A549 (cell line): ENCODE results near the gene MEA1. TPM values are rescaled to one million over a fixed set of nuclear protein-coding genes. Genes with fewer than 3 reads are reported as not detected.

Source experiments
- ATAC-seq, 2 experiments: fragments of 200-7000 bp in 1 of 2; fragments of >200 bp in 1 of 2; cut with Nextera tagmentation in 1 of 2; cut with Tn5 transposase in 1 of 2; 3 replicates each; pipeline versions ENCODE4 v1.8.0 to v1.9.1; 2018 to 2020; ENCODE audit warnings: mild to moderate bottlenecking in 1 of 2, moderate library complexity in 1 of 2
- CTCF ChIA-PET: fragments of 300-600 bp; sonication (Branson Sonifier 250); formaldehyde crosslinking; extraction: SDS; loops from one replicate; lab custom pipeline; 2021; ENCODE audit warnings: antibody characterized with exemption, inconsistent platforms; lab: Yijun Ruan, JAX
- POLR2A ChIA-PET: fragments of 350-600 bp; formaldehyde crosslinking; extraction: SDS; loops from one replicate; lab custom pipeline; 2021; ENCODE audit warnings: antibody characterized with exemption, inconsistent platforms; lab: Yijun Ruan, JAX
- DNase-seq, 2 experiments: peaks; one replicate each; pipeline versions ENCODE4 v3.0.0 to v3.0.0-alpha.2; 2011 to 2016; ENCODE audit warnings: low read depth in 1 of 2, low spot score in 1 of 2
- FAIRE-seq: peaks from 2 replicates; lab custom pipeline; 2011; peaks lifted over from hg19 to GRCh38; lab: Jason Lieb, UNC
- H3K27ac ChIP-seq, 2 experiments: fragments of >200 bp; sonication (Bioruptor Twin); formaldehyde crosslinking; 3 replicates each; pipeline ENCODE4 v1.5.1; 2016 to 2017
- H3K4me1 ChIP-seq: fragments of >200 bp; sonication (Bioruptor Twin); formaldehyde crosslinking; 3 replicates; pipeline ENCODE4 v1.6.1; 2016
- H3K4me2 ChIP-seq: fragments of >200 bp; sonication (Bioruptor Twin); formaldehyde crosslinking; 3 replicates; pipeline ENCODE4 v1.6.1; 2016
- H3K4me3 ChIP-seq: fragments of >200 bp; sonication (Bioruptor Twin); formaldehyde crosslinking; 3 replicates; pipeline ENCODE4 v1.5.1; 2016
- H3K9me3 ChIP-seq: fragments of >200 bp; sonication (Bioruptor Twin); formaldehyde crosslinking; 3 replicates; pipeline ENCODE4 v1.6.1; 2016
- CBX2 ChIP-seq: fragments of 200-600 bp; sonication (generic); IDR thresholded peaks from 2 replicates; pipeline ENCODE4 v1.6.1; 2016; ENCODE audit warnings: low read depth, mild to moderate bottlenecking, borderline replicate concordance
- CBX8 ChIP-seq: fragments of 200-600 bp; sonication (generic); IDR thresholded peaks from 2 replicates; pipeline ENCODE4 v1.6.1; 2016
- CHD2 ChIP-seq: fragments of 150-350 bp; IDR thresholded peaks from 2 replicates; pipeline ENCODE4 v1.6.1; 2014; ENCODE audit warnings: low read length; ENCODE audit not compliant: partially characterized antibody
- E2F6 ChIP-seq: IDR thresholded peaks from 2 replicates; pipeline ENCODE4 v1.6.1; 2012; ENCODE audit warnings: low read depth, borderline replicate concordance
- FOSB ChIP-seq: fragments of 250-450 bp; sonication (Bioruptor Pico); IDR thresholded peaks from 2 replicates; pipeline ENCODE4 v1.5.0; 2020; ENCODE audit warnings: mild to moderate bottlenecking, moderate library complexity
- FOXS1 ChIP-seq: fragments of 250-450 bp; sonication (Bioruptor Pico); IDR thresholded peaks from 2 replicates; pipeline ENCODE4 v1.5.0; 2020; ENCODE audit warnings: mild to moderate bottlenecking, moderate library complexity
- HDAC2 ChIP-seq: fragments of 200-600 bp; sonication (generic); IDR thresholded peaks from 2 replicates; pipeline ENCODE4 v1.6.1; 2016
- HOXB5 ChIP-seq: fragments of 250-450 bp; sonication (Bioruptor Pico); IDR thresholded peaks from 2 replicates; pipeline ENCODE4 v1.5.0; 2020; ENCODE audit warnings: mild to moderate bottlenecking, moderate library complexity
- JUNB ChIP-seq: fragments of >200 bp; sonication (Bioruptor Twin); formaldehyde crosslinking; IDR thresholded peaks from 2 replicates; pipeline ENCODE4 v1.6.1; 2016
- KDM5A ChIP-seq: fragments of 200-600 bp; sonication (generic); IDR thresholded peaks from 2 replicates; pipeline ENCODE4 v1.6.1; 2016; ENCODE audit warnings: antibody characterized with exemption, mild to moderate bottlenecking
- MAFK ChIP-seq: fragments of 450-650 bp; IDR thresholded peaks from 2 replicates; pipeline ENCODE4 v1.6.1; 2014; ENCODE audit not compliant: partially characterized antibody
- MYC ChIP-seq: IDR thresholded peaks from 2 replicates; pipeline ENCODE4 v1.6.1; 2012; ENCODE audit warnings: mild to moderate bottlenecking, inconsistent platforms, low read length, improper control_type of control experiment, borderline replicate concordance
- NFE2L2 ChIP-seq: fragments of 150-350 bp; conservative IDR thresholded peaks from 2 replicates; pipeline ENCODE4 v1.6.1; 2014; ENCODE audit warnings: low read length
- NPAS2 ChIP-seq: fragments of 250-450 bp; sonication (Bioruptor Pico); IDR thresholded peaks from 2 replicates; pipeline ENCODE4 v1.8.0; 2022; ENCODE audit warnings: mild to moderate bottlenecking, moderate library complexity, borderline replicate concordance
- NR3C1 ChIP-seq: fragments of >200 bp; sonication (Bioruptor Twin); formaldehyde crosslinking; IDR thresholded peaks from 3 replicates; pipeline ENCODE4 v1.6.1; 2017
- POLR2A ChIP-seq: IDR thresholded peaks from 2 replicates; pipeline ENCODE4 v1.6.1; 2012; ENCODE audit warnings: mild to moderate bottlenecking, low read length
- POLR2AphosphoS2 ChIP-seq: conservative IDR thresholded peaks from 2 replicates; pipeline ENCODE4 v1.6.1; 2012; ENCODE audit warnings: low read length, improper control_type of control experiment, inconsistent platforms
- REST ChIP-seq: fragments of 200-600 bp; sonication (generic); IDR thresholded peaks from 2 replicates; pipeline ENCODE4 v1.6.1; 2016; ENCODE audit warnings: antibody characterized with exemption, mild to moderate bottlenecking, moderate library complexity
- RFX5 ChIP-seq: fragments of 450-650 bp; IDR thresholded peaks from 2 replicates; pipeline ENCODE4 v1.7.1; 2014; ENCODE audit warnings: antibody characterized with exemption, mild to moderate bottlenecking, moderate library complexity
- RNF2 ChIP-seq: fragments of 200-600 bp; sonication (generic); IDR thresholded peaks from 2 replicates; pipeline ENCODE4 v1.6.1; 2016; ENCODE audit warnings: low read depth, mild to moderate bottlenecking, antibody characterized with exemption, moderate library complexity, borderline replicate concordance
- SMC3 ChIP-seq: fragments of >200 bp; sonication (Bioruptor Twin); formaldehyde crosslinking; IDR thresholded peaks from 3 replicates; pipeline ENCODE4 v1.6.1; 2018; ENCODE audit warnings: inconsistent platforms
- SREBF2 ChIP-seq: fragments of 450-650 bp; IDR thresholded peaks from 2 replicates; pipeline ENCODE4 v1.6.1; 2014; ENCODE audit warnings: mild to moderate bottlenecking, moderate library complexity
- ZNF302 ChIP-seq: fragments of 250-450 bp; sonication (Bioruptor Pico); IDR thresholded peaks from 2 replicates; pipeline ENCODE4 v1.9.0; 2021; ENCODE audit warnings: inconsistent platforms, mild to moderate bottlenecking, moderate library complexity
- ZSCAN20 ChIP-seq: fragments of 250-450 bp; sonication (Bioruptor Pico); IDR thresholded peaks from 2 replicates; pipeline ENCODE4 v1.8.0; 2022; ENCODE audit warnings: mild to moderate bottlenecking, moderate library complexity
- WGBS: methylation state at CpG from one replicate; pipeline ENCODE4 v1.1.6; 2017; ENCODE audit errors: missing lambda C conversion rate; 5-methylcytosine and 5-hydroxymethylcytosine counted together
- polyA plus RNA-seq, 4 experiments: library from polyadenylated mRNA; depleted of rRNA in 3 of 4; stranded (reverse); fragments of >200 nt; fragmentation: RNase III in 1 of 4; extraction: RNeasy Plus Mini Kit Qiagen cat#74134 plus additional on column Dnase treatment in 1 of 4; gene quantifications; 2 replicates in 3 of 4; 3 replicates in 1 of 4; pipeline ENCODE4 v1.2.3, GENCODE V29; 2011 to 2017
- TF ChIP-seq, protein P1 (sequence below): fragments of 150-350 bp; IDR thresholded peaks from 2 replicates; pipeline ENCODE4 v1.6.1; 2014; ENCODE audit warnings: low read depth, mild to moderate bottlenecking, low read length
- TF ChIP-seq, protein P2 (sequence below): IDR thresholded peaks from 2 replicates; pipeline ENCODE4 v1.6.1; 2012
- TF ChIP-seq, protein P3 (sequence below): fragments of >200 bp; sonication (Bioruptor Twin); formaldehyde crosslinking; IDR thresholded peaks from 3 replicates; pipeline ENCODE4 v1.6.1; 2016

The MEA1 gene
- polyA plus RNA-seq, 2 of the 4 experiments (the other 2 are of a cell fraction) = 58.6 to 94.3 TPM

GRCh38 chr6:43029120-43029519 is 15.4 kb upstream of the MEA1 start:
- WGBS = 96% methylated on average over 9 of the region's 9 CpGs
- TF ChIP-seq FOSB (CRISPR knock-in tag) = no peak
- TF ChIP-seq, protein P1, sequence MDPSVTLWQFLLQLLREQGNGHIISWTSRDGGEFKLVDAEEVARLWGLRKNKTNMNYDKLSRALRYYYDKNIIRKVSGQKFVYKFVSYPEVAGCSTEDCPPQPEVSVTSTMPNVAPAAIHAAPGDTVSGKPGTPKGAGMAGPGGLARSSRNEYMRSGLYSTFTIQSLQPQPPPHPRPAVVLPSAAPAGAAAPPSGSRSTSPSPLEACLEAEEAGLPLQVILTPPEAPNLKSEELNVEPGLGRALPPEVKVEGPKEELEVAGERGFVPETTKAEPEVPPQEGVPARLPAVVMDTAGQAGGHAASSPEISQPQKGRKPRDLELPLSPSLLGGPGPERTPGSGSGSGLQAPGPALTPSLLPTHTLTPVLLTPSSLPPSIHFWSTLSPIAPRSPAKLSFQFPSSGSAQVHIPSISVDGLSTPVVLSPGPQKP = no peak
- no peak for TF ChIP-seq POLR2AphosphoS2
- no peak for TF ChIP-seq CBX8
- no peak for TF ChIP-seq ZSCAN20 (CRISPR knock-in tag)
- TF ChIP-seq NR3C1 = no peak
- no peak for TF ChIP-seq HDAC2
- no peak for TF ChIP-seq CHD2
- TF ChIP-seq, protein P2, sequence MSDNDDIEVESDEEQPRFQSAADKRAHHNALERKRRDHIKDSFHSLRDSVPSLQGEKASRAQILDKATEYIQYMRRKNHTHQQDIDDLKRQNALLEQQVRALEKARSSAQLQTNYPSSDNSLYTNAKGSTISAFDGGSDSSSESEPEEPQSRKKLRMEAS = no peak
- TF ChIP-seq E2F6 = no peak
- no peak for TF ChIP-seq RFX5
- TF ChIP-seq HOXB5 = no peak
- TF ChIP-seq CBX2 = no peak
- TF ChIP-seq POLR2A = no peak
- TF ChIP-seq RNF2 = no peak
- TF ChIP-seq, protein P3, sequence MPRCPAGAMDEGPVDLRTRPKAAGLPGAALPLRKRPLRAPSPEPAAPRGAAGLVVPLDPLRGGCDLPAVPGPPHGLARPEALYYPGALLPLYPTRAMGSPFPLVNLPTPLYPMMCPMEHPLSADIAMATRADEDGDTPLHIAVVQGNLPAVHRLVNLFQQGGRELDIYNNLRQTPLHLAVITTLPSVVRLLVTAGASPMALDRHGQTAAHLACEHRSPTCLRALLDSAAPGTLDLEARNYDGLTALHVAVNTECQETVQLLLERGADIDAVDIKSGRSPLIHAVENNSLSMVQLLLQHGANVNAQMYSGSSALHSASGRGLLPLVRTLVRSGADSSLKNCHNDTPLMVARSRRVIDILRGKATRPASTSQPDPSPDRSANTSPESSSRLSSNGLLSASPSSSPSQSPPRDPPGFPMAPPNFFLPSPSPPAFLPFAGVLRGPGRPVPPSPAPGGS = no peak
- no peak overlapping the region for H3K4me2 ChIP-seq
- CTCF ChIA-PET = interaction anchor here (0.7 to 1.0 kb wide), 2 partner anchors 12 to 115 kb away, joined by 3 read pairs; no protein-coding TSS in a partner anchor
- H3K4me3 ChIP-seq = no peak overlapping the region
- POLR2A ChIA-PET = no interaction called here
- DNase-seq (no peak), ATAC-seq (no peak), FAIRE-seq (no peak)
- no peak overlapping the region for H3K27ac ChIP-seq
- no peaks in the 10 kb centered on the region for H3K4me1 ChIP-seq
- H3K9me3 ChIP-seq = no peaks in the 10 kb centered on the region

DNA sequence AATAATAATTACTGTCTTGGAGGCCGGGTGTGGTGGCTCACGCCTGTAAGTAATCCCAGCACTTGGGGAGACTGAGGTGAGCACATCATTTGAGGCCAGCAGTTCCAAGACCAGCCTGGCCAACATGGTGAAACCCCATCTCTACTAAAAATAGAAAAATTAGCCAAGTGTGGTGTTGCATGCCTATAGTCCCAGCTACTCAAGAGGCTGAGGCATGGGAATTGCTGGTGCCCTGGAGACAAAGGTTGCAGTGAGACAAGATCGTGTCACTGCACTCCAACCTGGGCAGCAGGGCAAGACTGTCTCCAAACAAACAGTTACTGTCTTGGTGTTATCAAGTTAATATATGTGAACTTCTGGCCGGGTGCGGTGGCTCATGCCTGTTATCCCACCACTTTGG is 12.6 kb upstream of the MEA1 start:
- no peak for DNase-seq
- POLR2A ChIA-PET = no interaction called here
- WGBS = 95% methylated on average over 5 of the region's 5 CpGs

GRCh38 chr6:43024436-43024835 is 10.7 kb upstream of the MEA1 start:
- FAIRE-seq = no peak
- no peak for DNase-seq
- Histone ChIP-seq H3K9me3 (no peaks in the 10 kb centered on the region), H3K4me1 (peaks cover 14% of the 10 kb centered on the region), H3K4me2 (no peak overlapping the region), H3K4me3 (no peak overlapping the region), H3K27ac (no peak overlapping the region)
- ChIA-PET POLR2A (interaction anchor here (0.6 kb wide), 1 partner anchor 345 kb away, joined by 3 read pairs; the partner anchor contains the start of gene ZNF318), CTCF (no interaction called here)
- no peak for ATAC-seq
- 97% methylated on average over 2 of the region's 2 CpGs for WGBS
- TF ChIP-seq NR3C1 = no peak
- no peak for TF ChIP-seq NFE2L2
- TF ChIP-seq KDM5A = no peak
- TF ChIP-seq REST = no peak
- TF ChIP-seq NPAS2 (CRISPR knock-in tag) = no peak
- no peak for TF ChIP-seq SMC3
- no peak for TF ChIP-seq JUNB
- TF ChIP-seq MAFK = no peak
- TF ChIP-seq, protein P1 = no peak
- no peak for TF ChIP-seq ZNF302 (CRISPR knock-in tag)

More for the DNA sequence above, 12.6 kb upstream of the MEA1 start:
- H3K9me3 ChIP-seq = no peaks in the 10 kb centered on the region
- CTCF ChIA-PET = interaction anchor here (1.0 kb wide), 1 partner anchor 27 kb away, joined by 4 read pairs; the partner anchor contains the start of gene CUL7
- no peak for ATAC-seq
- 0 out of 3 replicates have a peak, but pooled peaks cover 9% of the 10 kb centered on the region for H3K4me1 ChIP-seq
- no peak overlapping the region for H3K27ac ChIP-seq
- no peak for TF ChIP-seq FOXS1 (CRISPR knock-in tag)
- no peak for TF ChIP-seq SREBF2
- TF ChIP-seq POLR2A = no peak
- TF ChIP-seq JUNB = no peak
- TF ChIP-seq, protein P3 = no peak
- no peak for TF ChIP-seq SMC3
- TF ChIP-seq MYC = no peak
- no peak for TF ChIP-seq RFX5
- TF ChIP-seq, all 56 proteins: peak for 0
- no peak for FAIRE-seq
- Histone ChIP-seq H3K4me3 (no peak overlapping the region), H3K4me2 (no peak overlapping the region)
